CD4-positive, alpha-beta T cell (primary cell): ENCODE data around the gene COL28A1. TPM values are rescaled to one million over a fixed set of nuclear protein-coding genes. Genes with fewer than 3 reads are reported as not detected.

Experiments
- ATAC-seq: fragments of 200-7000 bp; cut with Tn5 transposase; one replicate; pipeline ENCODE4 v1.10.0; 2022; ENCODE audit warnings: mild to moderate bottlenecking; ENCODE audit not compliant: poor library complexity
- CTCF ChIA-PET: fragments of 350-600 bp; sonication (Branson Sonifier 250); formaldehyde crosslinking; loops from one replicate; lab custom pipeline; 2021; ENCODE audit warnings: antibody characterized with exemption, inconsistent platforms; lab: Charles Lee
- POLR2A ChIA-PET: fragments of 350-600 bp; sonication (Branson Sonifier 250); formaldehyde crosslinking; loops from one replicate; lab custom pipeline; 2021; ENCODE audit warnings: antibody characterized with exemption, inconsistent platforms; lab: Charles Lee
- DNase-seq, 14 experiments: peaks; one replicate each; pipeline ENCODE4 v3.0.0-alpha.2; 2013 to 2020; ENCODE audit warnings: mixed read lengths in 2 of 14
- H3K27ac ChIP-seq, 2 donors: one replicate each; pipeline versions ENCODE4 v1.5.1 to v1.7.0; 2013; ENCODE audit warnings: low read length in 2 of 2, low read depth in 1 of 2, mild to moderate bottlenecking in 1 of 2
- H3K27me3 ChIP-seq, 2 experiments: 1 replicate in 1 of 2; 2 replicates in 1 of 2; pipeline versions ENCODE4 v1.6.1 to v1.7.0; 2013; ENCODE audit warnings: low read length in 2 of 2, control low read depth in 1 of 2, mild to moderate bottlenecking in 1 of 2, moderate library complexity in 1 of 2; ENCODE audit not compliant: insufficient read depth in 2 of 2, control insufficient read depth in 1 of 2
- H3K36me3 ChIP-seq: one replicate; pipeline ENCODE4 v1.6.1; 2013; ENCODE audit warnings: low read length, control low read depth; ENCODE audit not compliant: insufficient read depth
- H3K4me1 ChIP-seq: one replicate; pipeline ENCODE4 v1.6.1; 2013; ENCODE audit warnings: low read length, control low read depth; ENCODE audit not compliant: insufficient read depth
- H3K4me3 ChIP-seq: one replicate; pipeline ENCODE4 v1.5.1; 2013; ENCODE audit warnings: mild to moderate bottlenecking, low read length, moderate library complexity
- H3K9me3 ChIP-seq, 2 experiments: 1 replicate in 1 of 2; 2 replicates in 1 of 2; pipeline versions ENCODE4 v1.6.1 to v1.7.0; 2013; ENCODE audit warnings: low read length in 2 of 2, mild to moderate bottlenecking in 2 of 2, control low read depth in 1 of 2, moderate library complexity in 1 of 2; ENCODE audit not compliant: control insufficient read depth in 1 of 2, insufficient read depth in 1 of 2
- H3K27ac Mint-ChIP-seq: one replicate; pipeline ENCODE4 v1.8.0; 2020; ENCODE audit warnings: mixed read lengths
- H3K27me3 Mint-ChIP-seq: one replicate; pipeline ENCODE4 v1.8.0; 2021; ENCODE audit warnings: mixed read lengths
- H3K36me3 Mint-ChIP-seq: one replicate; pipeline ENCODE4 v1.8.0; 2021; ENCODE audit warnings: low read depth, mixed read lengths
- H3K4me1 Mint-ChIP-seq: one replicate; pipeline ENCODE4 v1.8.0; 2021; ENCODE audit warnings: low read depth, mixed read lengths
- H3K4me3 Mint-ChIP-seq: one replicate; pipeline ENCODE4 v1.8.0; 2020; ENCODE audit warnings: mild to moderate bottlenecking, mixed read lengths
- H3K9me3 Mint-ChIP-seq: one replicate; pipeline ENCODE4 v1.8.0; 2020; ENCODE audit warnings: mixed read lengths
- CTCF ChIP-seq: fragments of 200-600 bp; IDR thresholded peaks from one replicate; pipeline ENCODE4 v1.8.0; 2022; ENCODE audit warnings: antibody characterized with exemption, mild to moderate bottlenecking
- intact Hi-C, 2 experiments: fragments of 100-400 bp; cut with DNase I in 1 of 2; cut with micrococcal nuclease in 1 of 2; formaldehyde crosslinking; loops; one replicate each; pipeline versions ENCODE4 v1.15.1 to v1.9.0; 2023 to 2025; cut with DNase I, micrococcal nuclease
- total RNA-seq, 174 experiments: library from RNA in 2 of 174; stranded (reverse) in 2 of 174; gene quantifications; one replicate each; pipeline ENCODE4 v1.2.3 and lab custom pipeline; 2021 to 2026

COL28A1 gene
- total RNA-seq, 2 experiments from 2014 or later = 0.22 TPM; not detected in 1

GRCh38 chr7:7335909-7336308, 199.8 kb downstream of the COL28A1 start:
- intact Hi-C loops = no loop called here
- no peaks in the 10 kb centered on the region for H3K27me3 Mint-ChIP-seq
- CTCF ChIA-PET = no interaction called here

GRCh38 chr7:7335215-7335614, 200.5 kb downstream of the COL28A1 start:
- DNase-seq (no peak), ATAC-seq (no peak)
- Mint-ChIP-seq H3K27ac (no peak overlapping the region), H3K36me3 (no peaks in the 10 kb centered on the region), H3K4me1 (peaks cover 3% of the 10 kb centered on the region), H3K9me3 (no peaks in the 10 kb centered on the region), H3K27me3 (no peaks in the 10 kb centered on the region), H3K4me3 (no peak overlapping the region)
- POLR2A ChIA-PET = no interaction called here
- intact Hi-C loops = no loop called here
- Histone ChIP-seq H3K4me3 (no peak overlapping the region), H3K9me3 (no peaks in the 10 kb centered on the region), H3K27me3 (no peaks in the 10 kb centered on the region), H3K36me3 (no peaks in the 10 kb centered on the region), H3K4me1 (no peaks in the 10 kb centered on the region), H3K27ac (no peak overlapping the region)
- TF ChIP-seq CTCF = no peak
- CTCF ChIA-PET = no interaction called here

More at GRCh38 chr7:7335909-7336308, 199.8 kb downstream of the COL28A1 start:
- no peaks in the 10 kb centered on the region for H3K27me3 ChIP-seq
- no peak for TF ChIP-seq CTCF
- no peaks in the 10 kb centered on the region for H3K4me1 ChIP-seq
- no peak overlapping the region for H3K27ac ChIP-seq
- H3K4me1 Mint-ChIP-seq = peaks cover 3% of the 10 kb centered on the region
- ATAC-seq (no peak), DNase-seq (no peak)
- H3K9me3 Mint-ChIP-seq = no peaks in the 10 kb centered on the region
- no peak overlapping the region for H3K4me3 Mint-ChIP-seq
- H3K36me3 ChIP-seq = no peaks in the 10 kb centered on the region
- POLR2A ChIA-PET = no interaction called here
- no peaks in the 10 kb centered on the region for H3K36me3 Mint-ChIP-seq
- H3K9me3 ChIP-seq = no peaks in the 10 kb centered on the region
- no peak overlapping the region for H3K27ac Mint-ChIP-seq
- H3K4me3 ChIP-seq = no peak overlapping the region

- H3K27me3 ChIP-seq = no peaks in the 10 kb centered on the region
- TF ChIP-seq CTCF = no peak
- Mint-ChIP-seq H3K36me3 (no peaks in the 10 kb centered on the region), H3K4me3 (no peak overlapping the region), H3K9me3 (no peaks in the 10 kb centered on the region), H3K4me1 (peaks cover 3% of the 10 kb centered on the region), H3K27me3 (no peaks in the 10 kb centered on the region), H3K27ac (no peak overlapping the region)
- CTCF ChIA-PET = no interaction called here
- POLR2A ChIA-PET = no interaction called here
- H3K4me3 ChIP-seq = no peak overlapping the region
- H3K36me3 ChIP-seq = no peaks in the 10 kb centered on the region
- ATAC-seq (no peak), DNase-seq (no peak)
- H3K4me1 ChIP-seq = no peaks in the 10 kb centered on the region
- no peak overlapping the region for H3K27ac ChIP-seq
- intact Hi-C loops = no loop called here
- no peaks in the 10 kb centered on the region for H3K9me3 ChIP-seq
Measured at GRCh38 chr7:7333610-7334009, 202.1 kb downstream of the COL28A1 start.
